IPS DF 6.9 (cell line): Measurements from ENCODE around the gene HMG20B.
A peak's percentile ranks its signal among the peaks of the same experiment; 100 is the strongest.

Experiments used
- DNase-seq: peaks from one replicate; pipeline ENCODE4 v3.0.0-alpha.2; 2013; ENCODE audit warnings: low read depth, low spot score
- H3K27ac ChIP-seq: one replicate; pipeline ENCODE4 v1.5.1; 2013; ENCODE audit warnings: low read length, control low read depth
- H3K27me3 ChIP-seq: 2 replicates; pipeline ENCODE4 v1.6.1; 2013; ENCODE audit warnings: mild to moderate bottlenecking, low read length; ENCODE audit not compliant: control insufficient read depth, insufficient read depth
- H3K36me3 ChIP-seq: 2 replicates; pipeline ENCODE4 v1.6.1; 2013; ENCODE audit warnings: low read length; ENCODE audit not compliant: control insufficient read depth, insufficient read depth
- H3K4me1 ChIP-seq: 2 replicates; pipeline ENCODE4 v1.6.1; 2013; ENCODE audit warnings: low read length; ENCODE audit not compliant: control insufficient read depth, insufficient read depth
- H3K4me3 ChIP-seq: 2 replicates; pipeline ENCODE4 v1.5.1; 2013; ENCODE audit warnings: mild to moderate bottlenecking, low read length
- H3K9me3 ChIP-seq: 2 replicates; pipeline ENCODE4 v1.6.1; 2013; ENCODE audit warnings: low read length, inconsistent platforms; ENCODE audit not compliant: control insufficient read depth, insufficient read depth
- WGBS: extraction: QIAGEN DNeasy Blood & Tissue Kit; methylation state at CpG from one replicate; pipeline ENCODE4 v1.1.7; 2013; ENCODE audit warnings: mixed read lengths, missing lambda C conversion rate; ENCODE audit not compliant: insufficient read length, insufficient coverage; 5-methylcytosine and 5-hydroxymethylcytosine counted together

Gene HMG20B

DNA sequence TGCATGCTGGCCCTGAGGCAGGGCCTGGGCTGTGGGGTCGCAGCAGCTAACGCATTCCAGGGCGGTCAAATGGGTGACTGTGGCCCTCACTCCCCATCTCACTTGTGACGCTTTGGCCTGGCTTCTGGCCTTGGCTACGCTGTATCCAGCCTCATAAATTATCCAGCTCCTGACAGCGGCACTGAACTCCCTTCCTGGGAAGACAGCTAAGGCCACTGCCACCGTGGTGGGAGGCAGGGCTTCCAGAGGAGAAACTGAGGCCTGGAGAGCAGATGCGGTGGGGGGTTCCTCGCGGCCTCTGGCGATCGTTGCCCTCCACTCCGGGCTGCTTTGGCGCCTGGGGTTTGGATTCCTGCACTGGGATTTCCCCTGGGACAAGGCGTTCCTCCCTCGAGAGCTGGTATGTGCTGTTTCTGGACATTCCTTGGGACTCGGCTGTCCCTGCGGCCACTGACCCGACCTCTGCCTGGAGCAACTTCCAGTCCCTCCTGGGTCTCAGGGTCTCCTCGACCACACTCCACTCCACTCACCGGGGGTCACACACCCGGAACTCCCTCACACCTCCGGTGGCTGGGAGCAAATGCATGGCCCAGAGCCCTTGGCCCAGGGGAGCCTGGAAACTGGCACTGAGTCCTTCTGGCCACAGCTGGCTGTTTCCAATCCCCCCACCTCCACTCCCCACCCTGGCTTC is 30.5 kb downstream of the HMG20B start:
- peaks cover 3% of the 10 kb centered on the region; the same call in 1 of the 2 replicates for H3K27me3 ChIP-seq
- H3K9me3 ChIP-seq: no peaks in the 10 kb centered on the region
- no CpG with 5 or more reads among the region's 23 CpGs for WGBS
- H3K4me3 ChIP-seq: no peak overlapping the region
- DNase-seq: no peak
- H3K4me1 ChIP-seq: no peaks in the 10 kb centered on the region
- no peak overlapping the region for H3K27ac ChIP-seq
- H3K36me3 ChIP-seq: no peaks in the 10 kb centered on the region; the same call in 1 of the 2 replicates

- peaks cover 3% of the 10 kb centered on the region; the same call in 1 of the 2 replicates for H3K27me3 ChIP-seq
- no peak overlapping the region for H3K27ac ChIP-seq
- no peaks in the 10 kb centered on the region for H3K4me1 ChIP-seq
- H3K4me3 ChIP-seq: no peak overlapping the region
- WGBS: no CpG with 5 or more reads among the region's 27 CpGs
- DNase-seq: no peak
- no peaks in the 10 kb centered on the region; the same call in 1 of the 2 replicates for H3K36me3 ChIP-seq
- H3K9me3 ChIP-seq: no peaks in the 10 kb centered on the region
Measured at GRCh38 chr19:3604227-3604986, 31.7 kb downstream of the HMG20B start.

- H3K9me3 ChIP-seq: no peaks in the 10 kb centered on the region
- no peaks in the 10 kb centered on the region for H3K4me1 ChIP-seq
- no peak overlapping the region for H3K4me3 ChIP-seq
- no CpG with 5 or more reads among the region's 11 CpGs for WGBS
- no peak overlapping the region for H3K27ac ChIP-seq
- no peak for DNase-seq
- H3K36me3 ChIP-seq: no peaks in the 10 kb centered on the region; the same call in 1 of the 2 replicates
- peaks cover 3% of the 10 kb centered on the region; the same call in 1 of the 2 replicates for H3K27me3 ChIP-seq
Measured at GRCh38 chr19:3604987-3605343, 32.2 kb downstream of the HMG20B start.

DNA sequence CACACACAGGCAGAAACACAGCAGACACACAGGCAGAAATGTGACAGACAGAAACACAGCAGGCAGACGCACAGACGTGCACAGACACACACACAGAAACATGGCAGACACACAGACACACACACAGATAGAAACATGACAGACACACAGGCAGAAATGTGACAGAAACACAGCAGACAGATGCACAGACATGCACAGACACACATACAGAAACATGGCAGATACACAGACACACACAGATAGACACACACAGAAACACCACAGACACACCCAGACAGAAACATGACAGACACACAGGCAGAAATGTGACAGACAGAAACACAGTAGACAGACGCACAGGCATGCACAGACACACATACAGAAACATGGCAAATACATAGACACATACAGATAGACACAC is 32.6 kb downstream of the HMG20B start:
- Histone ChIP-seq H3K36me3 (no peaks in the 10 kb centered on the region; the same call in 1 of the 2 replicates), H3K9me3 (no peaks in the 10 kb centered on the region), H3K27me3 (peaks cover 3% of the 10 kb centered on the region; the same call in 1 of the 2 replicates), H3K27ac (no peak overlapping the region), H3K4me1 (no peaks in the 10 kb centered on the region), H3K4me3 (no peak overlapping the region)
- no peak for DNase-seq
- no CpG with 5 or more reads among the region's 3 CpGs for WGBS

- WGBS: no CpG with 5 or more reads among the region's 5 CpGs
- H3K27me3 ChIP-seq: peaks cover 3% of the 10 kb centered on the region; the same call in 1 of the 2 replicates
- no peak overlapping the region for H3K27ac ChIP-seq
- DNase-seq: no peak
- no peaks in the 10 kb centered on the region for H3K4me1 ChIP-seq
- no peaks in the 10 kb centered on the region; the same call in 1 of the 2 replicates for H3K36me3 ChIP-seq
- H3K9me3 ChIP-seq: no peaks in the 10 kb centered on the region
- no peak overlapping the region for H3K4me3 ChIP-seq
Measured at GRCh38 chr19:3605770-3606169, 33.0 kb downstream of the HMG20B start.

DNA sequence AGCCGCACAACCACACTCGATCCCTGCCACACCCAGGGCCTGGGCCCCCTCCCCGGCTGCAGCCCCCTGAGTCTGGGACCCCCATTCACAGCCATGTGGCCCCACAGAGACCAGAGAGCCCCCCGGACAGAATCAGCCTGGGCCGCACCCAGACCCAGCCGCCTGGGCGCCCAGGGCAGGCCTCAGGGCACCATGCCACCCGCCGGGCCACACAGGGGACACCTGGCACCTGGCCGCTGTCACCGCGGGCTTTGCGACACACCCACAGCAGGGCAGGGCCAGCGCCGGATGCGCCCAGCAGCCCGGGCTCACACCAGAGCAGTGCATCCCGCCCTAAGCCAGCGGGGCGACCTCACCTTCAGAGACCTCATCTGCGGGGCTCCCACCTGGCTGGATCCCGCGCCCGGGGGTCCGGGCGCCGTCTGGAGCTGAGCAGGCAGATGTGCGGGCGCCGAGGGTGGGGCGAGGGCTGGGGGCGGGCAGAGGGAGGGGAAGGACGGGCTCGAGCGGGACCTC is 33.5 kb downstream of the HMG20B start:
- Histone ChIP-seq H3K27ac (no peak overlapping the region), H3K4me1 (no peaks in the 10 kb centered on the region), H3K4me3 (peak overlapping the region; percentile 39; the same call in 1 of the 2 replicates), H3K36me3 (peaks cover 3% of the 10 kb centered on the region; the same call in 1 of the 2 replicates), H3K9me3 (no peaks in the 10 kb centered on the region), H3K27me3 (peaks cover 3% of the 10 kb centered on the region; the same call in 1 of the 2 replicates)
- DNase-seq: no peak
- no CpG with 5 or more reads among the region's 35 CpGs for WGBS

- WGBS: no CpG with 5 or more reads among the region's 46 CpGs
- Histone ChIP-seq H3K27me3 (peaks cover 3% of the 10 kb centered on the region; the same call in 1 of the 2 replicates), H3K4me1 (no peaks in the 10 kb centered on the region), H3K36me3 (peaks cover 8% of the 10 kb centered on the region), H3K4me3 (peak within 1 kb of the TSS; percentile 39; the same call in 1 of the 2 replicates), H3K27ac (no peak within 1 kb of the TSS), H3K9me3 (no peaks in the 10 kb centered on the region)
- no peak for DNase-seq
Measured at GRCh38 chr19:3606690-3607289, 34.0 kb downstream of the HMG20B start, which contains the start of gene TBXA2R. Gene TBXA2R, minus strand, starts transcription at chr19:3606875. Its CDS starts 6,241 bp downstream, at chr19:3600634.

DNA sequence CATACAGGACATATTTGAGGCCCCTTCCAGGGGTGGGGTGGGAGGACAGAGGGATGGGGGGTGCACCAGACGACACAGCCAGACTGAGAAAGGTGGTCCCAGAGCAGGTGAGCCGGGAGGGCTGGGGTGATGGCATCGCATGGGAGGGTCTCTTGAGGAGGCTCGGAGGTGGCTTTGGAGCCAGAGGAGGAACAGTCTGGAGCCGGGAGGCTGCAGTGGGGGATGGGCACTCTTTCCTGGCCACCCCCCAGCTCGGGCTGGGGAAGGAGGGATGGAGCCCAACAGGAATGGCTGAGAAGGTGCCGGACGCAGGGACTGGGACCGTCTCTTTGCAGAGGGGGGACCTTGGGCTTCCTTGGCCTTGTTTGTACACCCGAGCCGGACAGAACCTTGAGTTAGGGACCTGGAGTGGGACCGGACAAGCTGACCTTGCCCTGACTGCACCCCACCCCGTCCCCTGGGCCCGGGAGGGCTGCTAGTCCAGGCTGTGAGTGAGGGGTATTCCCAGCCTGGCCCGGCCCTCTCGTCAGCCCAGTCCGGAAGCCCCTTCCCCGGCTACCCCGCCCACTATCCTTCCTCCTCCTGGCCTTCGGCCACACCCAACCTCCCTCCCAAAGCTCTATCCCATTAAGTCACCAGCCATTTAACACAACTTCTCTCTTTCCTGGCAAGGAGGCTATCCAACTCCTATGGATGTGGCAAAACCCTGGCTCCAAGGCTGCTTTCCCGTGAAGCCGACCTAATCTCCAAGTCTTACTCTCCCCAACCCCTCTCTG is 34.7 kb downstream of the HMG20B start:
- H3K27ac ChIP-seq: no peak overlapping the region
- DNase-seq: no peak
- no CpG with 5 or more reads among the region's 22 CpGs for WGBS
- H3K4me1 ChIP-seq: no peaks in the 10 kb centered on the region
- peaks cover 13% of the 10 kb centered on the region for H3K36me3 ChIP-seq
- H3K9me3 ChIP-seq: no peaks in the 10 kb centered on the region
- peaks cover 3% of the 10 kb centered on the region; the same call in 1 of the 2 replicates for H3K27me3 ChIP-seq
- peak overlapping the region; percentile 39; the same call in 1 of the 2 replicates for H3K4me3 ChIP-seq

DNA sequence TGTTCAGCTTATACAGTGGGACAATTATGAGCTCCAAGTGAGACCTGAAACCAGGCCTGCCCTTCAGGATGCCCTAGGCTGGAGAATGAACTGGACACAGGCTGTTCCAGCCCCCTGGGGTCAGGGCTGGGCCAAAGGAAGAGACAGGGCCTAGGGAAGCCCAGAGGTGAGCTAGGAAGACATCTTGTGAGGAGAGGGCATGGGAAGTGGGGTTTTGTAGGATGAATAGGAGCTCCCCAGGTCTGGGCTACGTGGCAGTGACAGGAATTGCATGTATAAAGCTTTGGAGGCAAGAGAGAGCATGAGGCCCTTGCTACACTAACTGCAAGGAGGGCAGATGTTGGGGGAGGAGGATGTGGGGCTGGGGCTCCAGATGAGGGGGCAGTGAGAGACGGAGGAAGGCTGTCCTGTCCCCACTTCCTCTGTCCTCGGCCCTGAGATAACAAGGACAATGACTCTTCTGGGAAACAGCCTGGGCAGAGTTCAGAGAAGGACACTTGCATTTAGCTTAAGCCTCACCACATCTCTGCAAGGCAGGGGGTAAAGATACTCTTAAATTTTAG is 35.4 kb downstream of the HMG20B start:
- no peaks in the 10 kb centered on the region for H3K4me1 ChIP-seq
- no peak overlapping the region for H3K4me3 ChIP-seq
- no peak for DNase-seq
- no peak overlapping the region for H3K27ac ChIP-seq
- H3K36me3 ChIP-seq: peaks cover 13% of the 10 kb centered on the region
- no CpG with 5 or more reads among the region's 3 CpGs for WGBS
- no peaks in the 10 kb centered on the region for H3K9me3 ChIP-seq
- H3K27me3 ChIP-seq: peaks cover 3% of the 10 kb centered on the region; the same call in 1 of the 2 replicates
